Glomerular visceral epithelial cell (primary cell): ENCODE results near the gene ABHD12.

Experiments
- DNase-seq: peaks from one replicate; pipeline ENCODE4 v3.0.0-alpha.2; 2016; ENCODE audit errors: extremely low spot score

The ABHD12 gene

GRCh38 chr20:25291432-25292133 is 99.1 kb downstream of the ABHD12 start:
- no peak for DNase-seq

- DNase-seq: no peak
Measured at GRCh38 chr20:25290646-25291431, 99.8 kb downstream of the ABHD12 start.

- DNase-seq: no peak
Measured at GRCh38 chr20:25289886-25290597, 100.6 kb downstream of the ABHD12 start.

- no peak for DNase-seq
Measured at GRCh38 chr20:25288291-25289181, 102.1 kb downstream of the ABHD12 start.

GRCh38 chr20:25287631-25288290 is 102.9 kb downstream of the ABHD12 start:
- DNase-seq: no peak

GRCh38 chr20:25286917-25287316 is 103.7 kb downstream of the ABHD12 start:
- no peak for DNase-seq

- DNase-seq: no peak
Measured at GRCh38 chr20:25285856-25286798, 104.5 kb downstream of the ABHD12 start.

- no peak for DNase-seq
Measured at GRCh38 chr20:25285091-25285647, 105.5 kb downstream of the ABHD12 start.

- DNase-seq: no peak
Measured at GRCh38 chr20:25284131-25284601, 106.5 kb downstream of the ABHD12 start.

- no peak for DNase-seq
Measured at GRCh38 chr20:25283221-25283951, 107.2 kb downstream of the ABHD12 start.

- no peak for DNase-seq
Measured at GRCh38 chr20:25282796-25283195, 107.8 kb downstream of the ABHD12 start.

- no peak for DNase-seq
Measured at GRCh38 chr20:25282034-25282781, 108.4 kb downstream of the ABHD12 start.

GRCh38 chr20:25281541-25281991 is 109.1 kb downstream of the ABHD12 start:
- no peak for DNase-seq

GRCh38 chr20:25280574-25281535 is 109.8 kb downstream of the ABHD12 start:
- DNase-seq: no peak

GRCh38 chr20:25280051-25280573 is 110.5 kb downstream of the ABHD12 start:
- no peak for DNase-seq

- no peak for DNase-seq
Measured at GRCh38 chr20:25279403-25279802, 111.2 kb downstream of the ABHD12 start.
